HG03066 (cell line): ENCODE measurements around the gene SLC25A48.
A peak's percentile ranks its signal among the peaks of the same experiment; 100 is the strongest.

Experiments
- ATAC-seq: cut with Tn5 transposase; IDR thresholded peaks from one replicate; pipeline ENCODE4 v1.9.1; 2021; ENCODE audit warnings: low read depth; ENCODE audit not compliant: unreplicated experiment

Gene SLC25A48, protein sequence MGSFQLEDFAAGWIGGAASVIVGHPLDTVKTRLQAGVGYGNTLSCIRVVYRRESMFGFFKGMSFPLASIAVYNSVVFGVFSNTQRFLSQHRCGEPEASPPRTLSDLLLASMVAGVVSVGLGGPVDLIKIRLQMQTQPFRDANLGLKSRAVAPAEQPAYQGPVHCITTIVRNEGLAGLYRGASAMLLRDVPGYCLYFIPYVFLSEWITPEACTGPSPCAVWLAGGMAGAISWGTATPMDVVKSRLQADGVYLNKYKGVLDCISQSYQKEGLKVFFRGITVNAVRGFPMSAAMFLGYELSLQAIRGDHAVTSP

DNA sequence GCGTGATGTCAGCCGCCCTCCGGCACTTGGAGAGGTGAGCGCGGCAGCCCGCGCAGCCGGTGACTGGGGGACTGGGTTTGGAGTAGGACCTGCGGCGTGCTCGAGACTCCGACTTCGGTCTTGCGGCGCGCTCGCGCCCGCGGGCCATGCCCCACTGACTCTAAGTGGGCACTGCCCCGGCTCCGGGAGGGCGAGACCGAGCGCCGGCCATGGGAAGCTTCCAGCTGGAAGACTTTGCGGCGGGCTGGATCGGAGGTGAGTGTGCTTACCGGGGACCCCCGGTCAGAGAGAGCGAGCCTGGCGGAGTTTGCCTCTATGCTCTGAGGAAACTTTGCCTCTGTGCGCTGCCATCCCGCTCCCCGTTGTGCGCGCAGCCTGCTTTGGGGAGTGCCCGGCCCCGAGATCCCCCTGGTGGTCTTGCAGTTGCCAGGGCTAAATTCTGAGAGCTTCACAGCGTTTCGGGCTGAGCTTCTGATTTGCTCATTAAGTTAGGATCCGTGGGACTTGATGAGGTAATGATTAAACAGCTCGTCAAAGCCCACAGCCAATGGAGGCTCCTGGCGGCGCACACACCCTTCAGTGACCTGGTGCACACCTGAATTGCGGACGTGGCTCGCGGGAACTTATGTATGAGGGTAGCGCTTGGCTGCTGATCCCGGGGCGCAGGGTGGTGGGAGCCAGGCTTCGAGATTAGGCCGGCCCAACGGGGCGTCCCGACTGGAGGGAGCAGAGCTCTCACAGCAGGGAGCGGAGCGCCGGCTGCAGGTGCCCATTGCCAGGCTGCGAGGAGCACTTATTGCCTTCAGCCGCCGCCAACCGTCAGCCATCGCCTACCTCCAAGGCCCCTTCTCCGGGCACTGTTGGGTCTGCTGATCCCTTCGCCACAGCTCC lies at the start of gene SLC25A48:
TSS of gene SLC25A48 (plus strand) at position 25 of the 891 bp plus-strand sequence. CDS start at position 210, 185 bp downstream.
- peak; percentile 78 for ATAC-seq

- no peak for ATAC-seq
These were observed 33.8 kb upstream of the SLC25A48 start for GRCh38 chr5:135800656-135801055.

GRCh38 chr5:135810188-135810943 lies 24.1 kb upstream of the SLC25A48 start:
- no peak for ATAC-seq

DNA sequence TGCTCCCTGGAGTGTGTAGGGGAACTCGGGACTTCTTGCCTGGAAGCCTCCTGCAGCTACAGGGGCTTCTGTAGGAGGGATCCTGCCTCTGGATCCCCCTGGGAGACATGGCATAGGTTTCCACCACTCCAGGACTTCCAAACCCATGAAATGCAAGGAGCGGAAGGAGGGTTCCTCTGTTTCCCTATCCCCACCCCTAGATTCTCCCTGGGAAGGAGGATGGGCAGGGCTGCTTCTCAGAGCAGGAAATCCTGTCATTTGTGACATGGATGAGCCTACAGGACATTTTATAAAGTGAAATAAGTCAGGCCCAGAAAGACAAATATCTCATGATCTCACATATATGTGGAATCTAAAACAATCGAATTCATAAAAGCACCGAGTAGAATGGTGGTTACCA lies 23.5 kb upstream of the SLC25A48 start:
- no peak for ATAC-seq

DNA sequence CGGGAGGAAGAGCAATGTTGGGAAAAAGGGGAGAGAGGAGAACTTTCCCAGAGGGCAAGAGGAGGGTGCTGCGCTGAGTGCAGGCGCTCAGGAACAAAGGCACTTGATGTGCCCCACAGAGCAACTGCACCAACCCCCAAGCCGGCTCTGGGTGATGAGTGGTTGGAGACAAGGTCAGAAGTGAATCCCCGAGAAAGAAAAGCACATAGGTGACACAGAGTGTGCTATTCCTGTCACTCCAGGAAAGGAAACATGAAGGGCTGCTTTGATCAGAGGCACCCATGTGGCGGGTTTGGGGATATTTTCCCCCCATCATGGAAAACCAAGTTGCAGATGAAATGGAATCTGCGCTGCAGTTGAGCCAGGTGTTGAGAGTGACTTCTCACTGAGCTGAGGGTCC lies 20.7 kb upstream of the SLC25A48 start:
- ATAC-seq: no peak

DNA sequence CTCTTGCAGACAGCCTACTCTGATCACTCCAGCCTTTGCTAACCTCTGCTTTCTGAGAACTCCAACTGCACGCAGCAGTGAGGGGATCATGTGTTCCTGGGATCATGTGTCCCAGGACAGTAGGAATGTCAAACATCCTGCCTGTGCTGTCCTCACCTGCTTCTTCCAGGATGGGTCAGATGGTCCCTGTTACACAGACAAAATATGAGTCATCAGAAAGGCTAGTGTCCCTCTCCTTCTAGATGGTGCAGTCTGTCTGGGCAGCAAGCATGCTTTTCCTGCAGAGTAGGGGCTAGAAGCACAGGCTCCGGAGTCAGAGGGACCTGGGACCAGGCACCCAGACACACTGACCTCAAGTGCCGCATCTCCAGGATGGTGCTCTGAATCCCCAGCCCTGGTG lies 20.1 kb upstream of the SLC25A48 start:
- no peak for ATAC-seq

DNA sequence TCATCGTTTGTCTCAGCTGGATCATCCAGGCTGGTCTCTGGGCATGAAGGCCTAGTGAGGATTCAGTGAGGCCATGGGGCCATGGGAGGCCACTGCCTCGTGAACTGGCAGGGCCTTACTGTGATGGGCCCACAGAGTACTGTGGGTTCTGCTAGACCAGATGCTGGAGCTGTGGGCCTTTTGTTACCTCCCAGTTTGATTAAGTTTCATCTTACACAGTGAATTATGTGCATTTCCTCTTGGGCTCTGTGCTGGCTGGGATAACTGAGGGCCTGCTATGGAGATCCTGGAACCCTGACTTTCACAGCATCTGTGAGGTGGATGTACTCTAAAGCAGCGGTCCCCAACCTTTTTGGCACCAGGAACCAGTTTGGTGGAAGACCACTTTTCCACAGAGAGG lies 19.7 kb upstream of the SLC25A48 start:
- no peak for ATAC-seq

GRCh38 chr5:135821061-135821801 lies 13.2 kb upstream of the SLC25A48 start:
- ATAC-seq: no peak

DNA sequence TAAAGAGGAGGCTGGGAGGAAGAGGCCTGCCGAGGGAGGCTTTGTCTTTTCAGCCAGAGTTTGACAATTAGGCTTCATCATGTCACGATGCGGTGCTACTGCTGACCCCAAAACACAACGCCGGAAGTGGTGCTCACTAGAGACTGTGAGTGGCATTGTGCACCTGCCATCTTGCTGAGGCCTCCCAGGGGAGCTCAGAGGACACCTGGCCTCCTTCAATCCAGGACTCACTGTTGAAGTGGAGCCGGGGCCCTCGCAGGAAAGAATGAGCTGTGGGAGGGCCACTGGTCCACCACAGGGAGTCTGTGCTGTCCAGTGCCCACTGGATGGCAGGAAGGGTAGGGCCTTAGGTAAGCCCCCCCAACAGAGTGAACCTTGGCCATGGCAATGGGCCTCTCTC lies 12.7 kb upstream of the SLC25A48 start:
- no peak for ATAC-seq

DNA sequence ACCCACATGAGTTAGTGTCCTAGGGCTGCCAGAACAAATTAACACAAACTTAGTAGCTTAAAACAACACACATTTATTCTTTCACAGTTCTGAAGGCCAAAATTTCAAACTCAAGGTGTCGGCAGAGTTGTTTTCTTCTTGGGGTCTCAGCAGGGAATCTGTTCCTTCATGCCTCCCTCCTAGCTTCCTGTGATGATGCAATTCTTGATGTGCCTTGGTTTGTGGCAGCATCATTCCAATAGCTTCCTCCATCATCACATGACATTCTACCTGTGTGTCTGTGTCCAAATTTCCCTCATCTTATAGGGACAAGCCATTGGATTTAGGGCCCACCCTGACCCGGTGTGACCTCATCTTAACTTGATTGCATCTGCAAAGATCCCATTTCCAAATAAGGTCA lies 12.2 kb upstream of the SLC25A48 start:
- ATAC-seq: no peak

- no peak for ATAC-seq
These were observed 11.5 kb upstream of the SLC25A48 start for GRCh38 chr5:135822959-135823358.

GRCh38 chr5:135823881-135824280 lies 10.6 kb upstream of the SLC25A48 start:
- ATAC-seq: no peak

DNA sequence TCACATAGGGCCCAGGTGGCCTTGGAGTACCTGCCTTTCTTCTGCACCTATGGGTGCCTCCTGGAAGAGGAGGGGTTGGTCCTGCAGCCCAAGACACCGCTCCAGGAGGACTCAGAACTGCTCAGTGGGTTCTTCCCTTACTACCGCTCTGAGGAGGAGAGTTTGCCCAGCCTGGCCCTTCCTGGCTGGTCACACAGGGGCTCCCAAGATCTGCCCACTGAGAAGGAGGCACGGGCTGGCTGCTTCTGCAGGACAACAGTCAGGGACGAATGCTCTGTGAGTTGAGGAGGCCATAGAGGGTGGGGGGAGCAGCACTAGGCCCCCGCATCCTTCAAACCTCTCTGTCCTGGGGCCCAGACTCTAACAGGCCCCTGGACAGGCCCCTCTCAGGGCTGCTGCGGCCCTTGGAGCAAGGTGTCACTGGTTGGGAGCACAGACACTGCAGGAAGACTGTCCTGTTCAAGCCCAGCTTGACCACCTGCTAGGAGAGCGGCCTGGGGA lies 9.9 kb upstream of the SLC25A48 start:
- no peak for ATAC-seq

- ATAC-seq: no peak
These were observed 8.9 kb upstream of the SLC25A48 start for GRCh38 chr5:135825373-135826220.

DNA sequence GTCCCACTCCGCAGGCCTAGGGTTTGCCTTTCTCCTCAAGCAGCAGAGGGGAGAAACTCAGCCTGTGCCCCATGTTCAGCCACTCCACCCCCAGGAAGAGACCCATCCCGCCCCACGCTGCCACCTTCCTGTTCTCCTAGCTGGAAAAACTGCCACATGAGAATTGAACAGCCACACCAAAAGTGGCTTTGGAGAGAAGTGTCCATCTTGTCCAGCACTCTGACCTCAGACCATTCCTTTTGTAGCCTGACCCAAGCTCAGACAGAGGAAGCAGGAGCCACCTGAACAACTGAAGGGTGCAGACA lies 8.3 kb upstream of the SLC25A48 start:
- no peak for ATAC-seq

DNA sequence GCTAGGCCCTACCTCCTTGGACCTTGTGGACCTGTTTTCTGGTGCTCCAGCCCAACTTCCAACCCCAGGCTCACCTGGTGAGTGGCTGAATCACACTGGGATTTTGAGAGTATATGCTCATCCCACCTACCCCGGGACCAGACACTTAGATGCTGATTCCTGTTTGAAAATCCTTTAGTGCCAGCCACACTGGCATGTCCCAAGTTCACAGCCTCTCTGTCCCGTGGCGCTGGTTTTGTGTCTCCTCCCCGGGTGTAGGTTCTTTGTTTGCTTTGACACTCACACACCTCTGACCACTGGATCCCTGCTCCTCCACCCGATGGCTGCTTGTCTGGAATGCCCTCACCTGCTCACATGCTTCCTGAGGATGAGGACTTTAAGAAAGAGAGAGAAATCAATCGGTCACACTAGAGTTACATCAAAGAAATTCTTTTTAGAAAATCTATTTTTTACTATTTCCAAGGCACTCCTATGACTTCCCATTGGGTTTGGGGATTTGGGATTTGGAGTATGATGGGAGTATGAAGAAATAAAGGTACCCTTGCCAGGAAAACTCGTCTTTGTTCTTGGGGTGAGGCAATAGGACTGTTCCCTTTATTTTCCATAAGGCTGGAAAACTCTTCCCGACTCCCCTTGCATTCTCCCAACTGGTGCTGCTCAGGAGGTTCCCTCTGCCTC lies 7.3 kb upstream of the SLC25A48 start:
- no peak for ATAC-seq

DNA sequence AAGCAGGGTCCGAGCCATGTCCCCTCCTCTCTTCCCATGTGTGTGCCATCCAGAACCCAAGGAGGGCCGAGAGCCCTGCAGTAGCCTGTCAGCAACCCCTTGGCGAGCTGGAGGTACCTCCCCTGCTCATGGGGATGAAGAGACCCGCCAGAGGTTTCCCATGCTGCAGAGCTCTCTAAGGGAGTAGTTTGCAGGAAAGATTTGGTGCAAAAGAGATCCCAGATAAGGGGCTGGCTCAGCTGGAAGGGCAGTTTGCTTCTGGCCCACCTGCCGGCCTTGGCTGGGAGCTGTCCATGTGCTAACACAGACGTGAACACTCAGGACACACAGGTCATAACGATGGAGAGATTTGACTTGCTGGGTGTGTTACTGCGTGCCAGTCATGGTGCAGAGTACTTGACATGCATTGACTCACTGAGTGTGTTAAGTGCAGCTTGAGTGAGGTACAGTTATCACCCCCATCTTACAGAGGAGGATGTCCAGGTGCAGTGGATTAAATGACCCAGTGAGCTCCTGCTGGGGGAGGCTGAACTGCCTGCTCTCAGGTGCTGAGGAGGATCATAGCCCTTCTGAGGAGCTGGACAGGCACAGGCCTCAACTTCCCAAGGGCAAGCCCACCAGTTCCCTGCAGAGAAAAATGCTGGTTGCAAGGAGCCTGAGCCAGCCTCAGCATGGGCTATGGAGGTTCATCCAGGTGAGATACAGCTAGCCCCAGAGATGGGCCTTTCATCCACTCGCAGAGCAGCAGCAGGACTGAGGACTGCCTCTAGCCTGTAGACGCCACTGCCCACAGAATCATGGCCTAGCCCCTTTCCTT lies 6.3 kb upstream of the SLC25A48 start:
- ATAC-seq: no peak

GRCh38 chr5:135828782-135829127 lies 5.7 kb upstream of the SLC25A48 start:
- no peak for ATAC-seq
